SK-N-SH treated with all-trans-retinoic acid at 6 μM for 48 hours (cell line): ENCODE measurements around the gene PRKD3.

Experiments used
- ATAC-seq: fragments of 200-7000 bp; cut with Tn5 transposase; 3 replicates; pipeline ENCODE4 v1.9.1; 2020; ENCODE audit warnings: mild to moderate bottlenecking, moderate library complexity
- ARNTL ChIP-seq: fragments of 450-650 bp; formaldehyde crosslinking; IDR thresholded peaks from 2 replicates; pipeline ENCODE4 v1.5.0; 2020; ENCODE audit warnings: low read depth, mild to moderate bottlenecking, moderate library complexity, borderline replicate concordance
- CREB5 ChIP-seq: fragments of 250-450 bp; sonication (Bioruptor Pico); IDR thresholded peaks from 2 replicates; pipeline ENCODE4 v1.5.1; 2020; ENCODE audit warnings: low read depth, mild to moderate bottlenecking, moderate library complexity
- CSDC2 ChIP-seq: fragments of 250-450 bp; sonication (Bioruptor Pico); IDR thresholded peaks from 2 replicates; pipeline ENCODE4 v1.5.0; 2020; ENCODE audit warnings: mild to moderate bottlenecking, moderate library complexity
- ESRRG ChIP-seq: fragments of 250-450 bp; sonication (Bioruptor Pico); IDR thresholded peaks from 2 replicates; pipeline ENCODE4 v1.6.1; 2021; ENCODE audit warnings: mild to moderate bottlenecking
- GLIS3 ChIP-seq: fragments of 250-450 bp; sonication (Bioruptor Pico); IDR thresholded peaks from 2 replicates; pipeline ENCODE4 v1.5.0; 2020; ENCODE audit warnings: mild to moderate bottlenecking, moderate library complexity
- ISL1 ChIP-seq: fragments of 250-450 bp; sonication (Bioruptor Pico); IDR thresholded peaks from 2 replicates; pipeline ENCODE4 v2.1.2; 2022; ENCODE audit warnings: mild to moderate bottlenecking, moderate library complexity
- OSR1 ChIP-seq: fragments of 250-450 bp; sonication (Bioruptor Pico); IDR thresholded peaks from 2 replicates; pipeline ENCODE4 v1.8.0; 2022; ENCODE audit warnings: moderate library complexity, mild to moderate bottlenecking, inconsistent platforms
- PATZ1 ChIP-seq: fragments of 250-450 bp; sonication (Bioruptor Pico); IDR thresholded peaks from 2 replicates; pipeline ENCODE4 v1.8.0; 2020; ENCODE audit warnings: mild to moderate bottlenecking, moderate library complexity, borderline replicate concordance
- PPARA ChIP-seq: fragments of 250-450 bp; sonication (Bioruptor Pico); IDR thresholded peaks from 2 replicates; pipeline ENCODE4 v1.5.0; 2020; ENCODE audit warnings: mild to moderate bottlenecking, borderline replicate concordance
- RARB ChIP-seq: fragments of 250-450 bp; sonication (Bioruptor Pico); IDR thresholded peaks from 2 replicates; pipeline ENCODE4 v1.8.0; 2021; ENCODE audit warnings: mild to moderate bottlenecking, moderate library complexity
- TCF4 ChIP-seq: fragments of 250-450 bp; sonication (Bioruptor Pico); IDR thresholded peaks from 2 replicates; pipeline ENCODE4 v1.8.0; 2021; ENCODE audit warnings: mild to moderate bottlenecking, moderate library complexity, borderline replicate concordance
- TOX ChIP-seq: fragments of 250-450 bp; sonication (Bioruptor Pico); IDR thresholded peaks from 2 replicates; pipeline ENCODE4 v1.8.0; 2021; ENCODE audit warnings: mild to moderate bottlenecking, moderate library complexity, borderline replicate concordance
- ZC3H10 ChIP-seq: fragments of 250-450 bp; sonication (Bioruptor Pico); IDR thresholded peaks from 2 replicates; pipeline ENCODE4 v1.5.1; 2021; ENCODE audit warnings: mild to moderate bottlenecking, moderate library complexity
- ZFP3 ChIP-seq: fragments of 250-450 bp; sonication (Bioruptor Pico); IDR thresholded peaks from 2 replicates; pipeline ENCODE4 v1.5.0; 2020; ENCODE audit warnings: mild to moderate bottlenecking, moderate library complexity
- ZNF565 ChIP-seq: fragments of 450-650 bp; formaldehyde crosslinking; conservative IDR thresholded peaks from 2 replicates; pipeline ENCODE4 v1.5.0; 2020; ENCODE audit warnings: low read depth, mild to moderate bottlenecking, moderate library complexity
- ZNF70 ChIP-seq: fragments of 450-650 bp; formaldehyde crosslinking; IDR thresholded peaks from 2 replicates; pipeline ENCODE4 v1.5.0; 2020; ENCODE audit warnings: mild to moderate bottlenecking, moderate library complexity
- ZNF8 ChIP-seq: fragments of 450-650 bp; formaldehyde crosslinking; IDR thresholded peaks from 2 replicates; pipeline ENCODE4 v1.5.0; 2020; ENCODE audit warnings: mild to moderate bottlenecking, moderate library complexity
- TF ChIP-seq, protein P1 (sequence below): fragments of 250-450 bp; sonication (Bioruptor Pico); IDR thresholded peaks from 2 replicates; pipeline ENCODE4 v1.8.0; 2021; ENCODE audit warnings: low read depth, mild to moderate bottlenecking, moderate library complexity, borderline replicate concordance

PRKD3 gene

GRCh38 chr2:37332560-37332959 is 7.9 kb upstream of the PRKD3 start:
- ATAC-seq: no peak
- no peak for TF ChIP-seq RARB
- TF ChIP-seq, protein P1, sequence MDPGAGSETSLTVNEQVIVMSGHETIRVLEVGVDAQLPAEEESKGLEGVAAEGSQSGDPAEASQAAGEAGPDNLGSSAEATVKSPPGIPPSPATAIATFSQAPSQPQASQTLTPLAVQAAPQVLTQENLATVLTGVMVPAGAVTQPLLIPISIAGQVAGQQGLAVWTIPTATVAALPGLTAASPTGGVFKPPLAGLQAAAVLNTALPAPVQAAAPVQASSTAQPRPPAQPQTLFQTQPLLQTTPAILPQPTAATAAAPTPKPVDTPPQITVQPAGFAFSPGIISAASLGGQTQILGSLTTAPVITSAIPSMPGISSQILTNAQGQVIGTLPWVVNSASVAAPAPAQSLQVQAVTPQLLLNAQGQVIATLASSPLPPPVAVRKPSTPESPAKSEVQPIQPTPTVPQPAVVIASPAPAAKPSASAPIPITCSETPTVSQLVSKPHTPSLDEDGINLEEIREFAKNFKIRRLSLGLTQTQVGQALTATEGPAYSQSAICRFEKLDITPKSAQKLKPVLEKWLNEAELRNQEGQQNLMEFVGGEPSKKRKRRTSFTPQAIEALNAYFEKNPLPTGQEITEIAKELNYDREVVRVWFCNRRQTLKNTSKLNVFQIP (CRISPR knock-in tag): no peak
- TF ChIP-seq, all 23 proteins: peak for 0

DNA sequence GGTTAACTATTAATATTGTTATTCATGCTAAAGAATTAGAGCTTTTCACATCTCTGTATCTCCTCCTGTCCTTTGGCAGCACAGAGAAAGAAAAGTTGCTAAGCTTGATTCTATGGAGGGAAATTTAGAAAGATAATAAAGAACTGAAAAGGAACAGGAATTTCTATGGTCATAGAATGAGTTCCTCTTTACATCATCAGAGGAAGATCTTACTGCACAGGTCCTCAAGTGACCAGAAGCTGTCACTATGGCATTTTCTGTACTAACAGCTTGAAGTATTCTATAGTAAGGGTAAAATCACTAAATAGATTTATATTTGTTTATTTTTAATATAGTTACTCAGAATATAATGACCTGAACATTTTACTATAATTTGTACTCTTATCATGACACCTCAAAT is 6.0 kb upstream of the PRKD3 start:
- ATAC-seq: no peak
- TF ChIP-seq RARB: no peak
- TF ChIP-seq TOX (CRISPR knock-in tag): no peak
- no peak for TF ChIP-seq ZNF70
- TF ChIP-seq CREB5 (CRISPR knock-in tag): no peak
- TF ChIP-seq ZC3H10 (CRISPR knock-in tag): no peak
- TF ChIP-seq ARNTL (CRISPR knock-in tag): no peak
- no peak for TF ChIP-seq ZNF8 (CRISPR knock-in tag)
- no peak for TF ChIP-seq GLIS3 (CRISPR knock-in tag)
- no peak for TF ChIP-seq ZFP3 (CRISPR knock-in tag)
- TF ChIP-seq PPARA (CRISPR knock-in tag): no peak
- TF ChIP-seq PATZ1: no peak
- TF ChIP-seq CSDC2 (CRISPR knock-in tag): no peak

- no peak for ATAC-seq
- TF ChIP-seq ESRRG (no peak), CSDC2 (CRISPR knock-in tag) (no peak), ZNF8 (CRISPR knock-in tag) (no peak), TOX (CRISPR knock-in tag) (no peak), TCF4 (CRISPR knock-in tag) (peak; percentile 72)
Observed at GRCh38 chr2:37326866-37327634, 2.4 kb upstream of the PRKD3 start.

DNA sequence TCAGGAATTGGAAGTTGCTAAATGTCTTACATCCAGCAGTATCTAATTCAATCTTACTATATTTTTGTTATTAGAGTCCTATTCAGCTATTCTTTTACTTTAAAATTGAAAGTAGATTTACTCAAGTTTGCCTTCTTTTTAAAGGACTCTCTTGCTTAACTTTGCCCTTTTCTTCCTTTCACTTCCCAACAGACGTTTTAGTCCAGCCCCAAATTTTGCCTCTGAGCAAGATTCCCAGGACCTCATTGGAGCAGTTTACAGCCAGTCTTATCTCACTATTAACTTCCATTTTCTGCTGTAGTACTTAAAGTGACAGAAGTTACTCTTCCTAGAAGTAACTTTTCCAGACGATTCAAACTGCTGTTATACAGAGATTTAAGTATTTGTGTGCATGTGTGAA is 1.7 kb upstream of the PRKD3 start:
- ATAC-seq: peak; percentile 78
- no peak for TF ChIP-seq TOX (CRISPR knock-in tag)
- no peak for TF ChIP-seq PATZ1
- no peak for TF ChIP-seq ZFP3 (CRISPR knock-in tag)
- no peak for TF ChIP-seq CREB5 (CRISPR knock-in tag)
- TF ChIP-seq GLIS3 (CRISPR knock-in tag): no peak
- TF ChIP-seq OSR1 (CRISPR knock-in tag): no peak
- TF ChIP-seq, all 23 proteins: peak for 0

DNA sequence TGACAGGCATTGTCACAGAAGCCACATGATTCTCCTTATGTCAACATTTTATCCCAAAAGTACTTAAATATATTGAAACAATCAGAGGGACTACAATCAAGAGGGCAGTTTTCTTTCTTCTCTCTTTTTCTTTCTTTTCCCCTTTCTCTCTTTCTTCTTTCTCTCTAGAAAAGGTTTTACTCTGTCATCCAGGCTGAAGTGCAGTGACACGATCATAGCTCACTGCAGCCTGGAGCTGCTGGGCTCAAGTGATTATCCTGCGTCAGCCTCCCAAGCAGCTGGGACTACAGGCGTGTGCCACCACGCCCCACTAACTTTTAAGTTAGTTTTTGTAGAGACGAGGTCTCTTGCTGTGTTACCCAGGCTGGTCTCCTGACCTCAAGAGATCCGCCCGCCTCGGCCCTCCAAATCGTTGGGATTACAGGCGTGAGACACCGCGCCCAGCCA is 1.0 kb upstream of the PRKD3 start:
- ATAC-seq: no peak

More for the DNA sequence above, 1.0 kb upstream of the PRKD3 start:
- TF ChIP-seq ZNF565: no peak
- TF ChIP-seq PATZ1: no peak
- no peak for TF ChIP-seq ZNF70
- TF ChIP-seq ISL1 (CRISPR knock-in tag): no peak
- no peak for TF ChIP-seq CSDC2 (CRISPR knock-in tag)
